Pancreas (tissue), 10 donors: ENCODE data around the gene IQSEC1. TPM values are rescaled to one million over a fixed set of nuclear protein-coding genes. Genes with fewer than 3 reads are reported as not detected.

Experiments used
- ATAC-seq, 4 donors: fragments of 200-7000 bp; cut with Tn5 transposase; one replicate each; pipeline versions ENCODE4 v1.8.0 to v1.9.1; 2020; ENCODE audit warnings: mild to moderate bottlenecking in 4 of 4, moderate library complexity in 4 of 4
- DNase-seq, 6 donors: peaks; one replicate each; pipeline ENCODE4 v3.0.0-alpha.2; 2020
- FAIRE-seq: peaks from 2 replicates; lab custom pipeline; 2012; peaks lifted over from hg19 to GRCh38; lab: Jason Lieb, UNC
- H3K27ac ChIP-seq, 4 donors: fragments of 200-600 bp; sonication (generic); 1 replicate in 3 of 4; 2 replicates in 1 of 4; pipeline versions ENCODE4 v1.5.0 to v1.8.0; 2020
- H3K27me3 ChIP-seq, 4 donors: fragments of 200-600 bp; one replicate each; pipeline ENCODE4 v1.8.0; 2021
- H3K36me3 ChIP-seq, 3 donors: fragments of 200-600 bp; sonication (generic) in 1 of 3; one replicate each; pipeline versions ENCODE4 v1.5.0 to v1.8.0; 2020 to 2021
- H3K4me1 ChIP-seq, 3 donors: fragments of 200-600 bp; one replicate each; pipeline ENCODE4 v1.8.0; 2021
- H3K4me3 ChIP-seq, 4 donors: fragments of 200-600 bp; sonication (generic) in 2 of 4; one replicate each; pipeline versions ENCODE4 v1.5.0 to v1.8.0; 2020 to 2021
- H3K9me3 ChIP-seq, 4 donors: fragments of 200-600 bp; one replicate each; pipeline ENCODE4 v1.8.0; 2021
- WGBS, 2 donors: extraction: QIAGEN DNeasy Blood & Tissue Kit; methylation state at CpG; one replicate each; pipeline ENCODE4 v1.1.7; 2013; 5-methylcytosine and 5-hydroxymethylcytosine counted together
- intact Hi-C, 3 donors: fragments of 100-400 bp; cut with DNase I; formaldehyde crosslinking; loops; one replicate each; pipeline versions ENCODE4 v1.11.1 to v1.14.2; 2022
- polyA plus RNA-seq, 2 donors: library from polyadenylated mRNA; stranded (reverse); fragments of 200-250 nt; gene quantifications; one replicate each; pipeline ENCODE4 v1.2.3, GENCODE V29; 2013
- total RNA-seq, 6 donors: library from RNA; stranded (reverse); fragmentation: NEBNext Ultra II Directional in 4 of 6; extraction: Animal tissue kit (Norgen Biotek cat#: 25700) in 4 of 6; gene quantifications; one replicate each; pipeline versions ENCODE4 v1.2.1 to v1.2.4, GENCODE V29; 2021 to 2023
- TF ChIP-seq, protein P1 (sequence below), 4 donors: fragments of 200-600 bp; sonication (generic) in 3 of 4; IDR thresholded peaks; one replicate each; pipeline versions ENCODE4 v1.5.0 to v1.8.0; 2021; ENCODE audit warnings: antibody characterized with exemption in 4 of 4
- donor health status: healthy with polysubstance abuse.
- donor health status: DM: no; HTN: no; CAD: no; lungs with moderate emphysema.
- donor health status: DM: no; HTN: no; CAD: no.
- donor health status: control.
- donor health status: control.
- donor health status: Bipolar disorder and iron deficiency.
- donor health status: DM: yes; HTN: yes; CAD: no.
- donor health status: DM: no; HTN: no; CAD: no.
- donor health status: DM: no; HTN: no; CAD: no.
- donor health status: DM: yes; HTN: yes; CAD: no.

The IQSEC1 gene
- total and polyA plus RNA-seq, 8 donors, result 15.0 to 27.9 (median 23.1) TPM

DNA sequence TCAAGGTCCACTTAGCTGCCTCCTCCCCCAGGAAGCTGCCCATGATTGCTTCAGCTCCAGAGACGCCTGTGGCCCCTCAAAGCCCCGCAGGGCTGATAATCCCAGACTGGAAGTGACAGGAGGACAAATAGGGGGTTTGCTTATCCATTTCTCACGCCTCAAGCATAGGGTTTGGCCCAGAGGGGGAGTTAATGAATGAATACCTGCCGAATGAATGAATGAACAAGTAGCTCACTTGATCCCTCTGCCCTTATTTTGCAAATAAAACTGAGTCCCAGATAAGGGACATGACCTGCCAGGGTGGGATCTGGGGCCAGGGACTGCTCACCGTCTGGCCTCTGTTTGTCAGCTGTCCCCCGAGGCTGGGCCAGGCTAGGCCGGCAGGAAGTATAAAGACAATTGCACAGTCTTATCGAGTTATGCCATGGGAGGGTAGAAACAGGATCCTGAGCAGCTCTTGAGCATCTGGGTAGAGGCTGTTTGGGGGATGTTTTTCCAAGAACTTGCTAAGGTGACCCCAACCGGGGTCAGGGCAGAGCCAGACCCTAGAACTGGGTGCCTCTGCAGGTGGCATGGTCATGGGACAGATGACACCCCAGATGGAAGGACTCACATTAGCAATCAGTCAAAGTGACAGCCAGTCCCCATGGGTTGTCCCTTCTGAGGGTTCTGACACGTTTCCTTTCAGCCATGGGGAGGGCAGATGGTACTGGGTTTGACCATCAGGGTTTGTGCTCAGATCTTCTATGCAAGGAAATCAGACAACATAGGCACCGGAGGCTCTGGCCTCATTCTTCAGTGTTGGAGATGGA, 45.0 kb downstream of the IQSEC1 start:
- Histone ChIP-seq H3K9me3 (no peaks in the 10 kb centered on the region), H3K4me3 (no peak overlapping the region), H3K27ac (no peak overlapping the region), H3K36me3 (no peaks in the 10 kb centered on the region), H3K27me3 (no peaks in the 10 kb centered on the region), H3K4me1 (no peaks in the 10 kb centered on the region)
- ATAC-seq (no peak), FAIRE-seq (no peak), DNase-seq (peak in 1 of 6 donors; percentile 18)
- intact Hi-C loops, result no loop called here
- TF ChIP-seq, protein P1, sequence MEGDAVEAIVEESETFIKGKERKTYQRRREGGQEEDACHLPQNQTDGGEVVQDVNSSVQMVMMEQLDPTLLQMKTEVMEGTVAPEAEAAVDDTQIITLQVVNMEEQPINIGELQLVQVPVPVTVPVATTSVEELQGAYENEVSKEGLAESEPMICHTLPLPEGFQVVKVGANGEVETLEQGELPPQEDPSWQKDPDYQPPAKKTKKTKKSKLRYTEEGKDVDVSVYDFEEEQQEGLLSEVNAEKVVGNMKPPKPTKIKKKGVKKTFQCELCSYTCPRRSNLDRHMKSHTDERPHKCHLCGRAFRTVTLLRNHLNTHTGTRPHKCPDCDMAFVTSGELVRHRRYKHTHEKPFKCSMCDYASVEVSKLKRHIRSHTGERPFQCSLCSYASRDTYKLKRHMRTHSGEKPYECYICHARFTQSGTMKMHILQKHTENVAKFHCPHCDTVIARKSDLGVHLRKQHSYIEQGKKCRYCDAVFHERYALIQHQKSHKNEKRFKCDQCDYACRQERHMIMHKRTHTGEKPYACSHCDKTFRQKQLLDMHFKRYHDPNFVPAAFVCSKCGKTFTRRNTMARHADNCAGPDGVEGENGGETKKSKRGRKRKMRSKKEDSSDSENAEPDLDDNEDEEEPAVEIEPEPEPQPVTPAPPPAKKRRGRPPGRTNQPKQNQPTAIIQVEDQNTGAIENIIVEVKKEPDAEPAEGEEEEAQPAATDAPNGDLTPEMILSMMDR (IDR thresholded peaks at IDR 0.05), result no peak
- WGBS, 2 donors, result 78 to 84% methylated on average over 11 of the region's 11 CpGs

DNA sequence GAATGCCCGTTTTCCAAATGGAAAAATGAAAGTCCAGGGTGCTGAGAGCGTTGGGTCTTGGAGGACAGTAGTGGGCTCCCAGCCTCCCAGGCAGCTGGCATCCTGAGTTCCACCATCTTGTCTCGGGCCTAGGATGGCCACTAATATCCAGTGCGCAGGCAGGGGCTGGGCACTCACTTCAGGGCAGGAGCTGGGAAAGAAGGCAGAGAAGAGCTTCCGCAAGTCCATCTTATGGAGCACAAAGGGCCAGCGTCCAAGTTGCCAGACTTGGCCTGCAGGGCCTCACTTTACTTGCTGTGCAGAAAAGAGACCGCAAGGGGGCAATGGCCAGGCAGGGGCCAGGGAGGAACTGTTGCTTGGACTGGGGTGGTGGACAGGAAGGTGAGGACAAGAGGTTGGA, 46.1 kb downstream of the IQSEC1 start:
- 90 to 96% methylated on average over 7 of the region's 7 CpGs for WGBS, 2 donors
- Histone ChIP-seq H3K36me3 (no peaks in the 10 kb centered on the region), H3K4me1 (peaks cover 0 to 4% (median 0%) of the 10 kb centered on the region in 3 donors), H3K4me3 (no peak overlapping the region), H3K27ac (no peak overlapping the region), H3K27me3 (no peaks in the 10 kb centered on the region), H3K9me3 (no peaks in the 10 kb centered on the region)
- TF ChIP-seq, protein P1 (IDR thresholded peaks at IDR 0.05), result no peak
- no peak for ATAC-seq
- intact Hi-C loops, result no loop called here
- DNase-seq, result no peak
- no peak for FAIRE-seq

DNA sequence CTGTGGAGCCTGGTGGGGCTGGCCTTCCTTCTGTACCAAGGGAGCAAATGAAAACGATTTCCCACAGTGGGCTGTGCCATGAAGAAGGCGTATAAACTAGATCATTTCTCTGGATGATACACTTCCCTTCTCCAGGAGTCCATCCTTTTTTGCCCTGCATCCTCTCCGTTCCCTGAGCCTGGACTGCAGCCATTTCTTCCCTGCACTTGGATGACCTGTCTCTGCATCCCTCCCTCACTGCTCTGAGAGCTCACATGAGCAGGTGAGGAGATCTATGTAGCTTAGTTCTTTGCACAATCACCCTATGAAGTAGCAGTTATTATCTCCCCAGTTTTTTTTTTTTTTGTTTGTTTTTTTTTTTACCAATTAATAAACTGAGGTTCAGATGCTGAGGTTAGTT, 46.7 kb downstream of the IQSEC1 start:
- Histone ChIP-seq H3K4me1 (peaks cover 0 to 10% (median 3%) of the 10 kb centered on the region in 3 donors), H3K36me3 (no peaks in the 10 kb centered on the region), H3K4me3 (no peak overlapping the region), H3K9me3 (no peaks in the 10 kb centered on the region), H3K27me3 (no peaks in the 10 kb centered on the region), H3K27ac (no peak overlapping the region)
- FAIRE-seq, result no peak
- WGBS, 2 donors, result 85 to 92% methylated on average over 3 of the region's 3 CpGs
- DNase-seq, result no peak
- no peak for ATAC-seq
- TF ChIP-seq, protein P1 (IDR thresholded peaks at IDR 0.05), result no peak
- intact Hi-C loops, result no loop called here

DNA sequence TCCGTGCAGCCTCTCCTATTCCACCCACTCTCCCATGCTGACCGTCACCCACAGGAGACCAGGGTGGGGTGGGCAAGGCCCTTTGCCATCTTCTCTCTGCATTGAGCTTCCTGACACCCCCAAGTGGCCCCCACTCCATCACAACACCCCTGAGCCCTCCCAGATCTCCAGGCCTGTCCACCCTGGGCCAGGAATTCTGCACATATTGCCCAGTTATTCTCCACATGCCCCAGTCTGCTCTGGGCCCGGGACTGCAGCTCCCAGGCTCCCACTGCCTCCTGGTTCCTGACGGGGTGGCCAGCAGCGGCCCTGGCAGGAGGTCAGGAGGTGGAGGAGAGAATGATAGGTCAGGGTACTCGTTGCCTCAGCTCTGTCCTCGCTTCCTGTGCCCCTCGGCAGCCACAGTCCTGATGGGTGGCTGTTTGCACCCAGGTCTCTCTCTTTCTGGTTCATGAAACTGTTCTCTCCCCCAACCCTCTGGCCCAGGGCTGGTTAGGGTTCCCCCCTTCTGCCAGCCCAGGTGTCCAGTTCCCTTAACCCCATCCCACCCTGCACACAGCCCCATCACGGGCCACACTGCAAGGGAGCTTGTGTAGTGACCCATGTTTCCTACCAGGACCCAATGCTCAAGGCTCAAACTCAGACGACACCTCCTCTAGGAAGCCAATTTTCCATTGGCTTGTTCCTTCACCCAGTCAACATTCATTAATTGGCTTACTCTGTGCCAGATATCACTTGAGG, 47.3 kb downstream of the IQSEC1 start:
- no peak for ATAC-seq
- 92 to 95% methylated on average over 10 of the region's 10 CpGs for WGBS, 2 donors
- Histone ChIP-seq H3K9me3 (no peaks in the 10 kb centered on the region), H3K36me3 (no peaks in the 10 kb centered on the region), H3K27ac (no peak overlapping the region), H3K4me3 (no peak overlapping the region), H3K27me3 (no peaks in the 10 kb centered on the region), H3K4me1 (peaks cover 0 to 10% (median 4%) of the 10 kb centered on the region in 3 donors)
- TF ChIP-seq, protein P1 (IDR thresholded peaks at IDR 0.05), result no peak
- intact Hi-C loops, result no loop called here
- DNase-seq, result peak in 1 of 6 donors; percentile 11
- no peak for FAIRE-seq
